KMS-11 (cell line): ENCODE measurements around the gene PPFIBP1.

ENCODE experiments used
- H2AFZ ChIP-seq: fragments of 200-600 bp; sonication (generic); 2 replicates; pipeline ENCODE4 v1.6.1; 2016; ENCODE audit warnings: antibody characterized with exemption, mixed run types, low read depth
- H3K27ac ChIP-seq: fragments of 200-600 bp; sonication (generic); 2 replicates; pipeline ENCODE4 v1.6.1; 2016; ENCODE audit warnings: mild to moderate bottlenecking, mixed run types
- H3K27me3 ChIP-seq: fragments of 200-600 bp; sonication (generic); 2 replicates; pipeline ENCODE4 v1.6.1; 2017; ENCODE audit warnings: mild to moderate bottlenecking, low read depth, mixed run types, moderate library complexity; ENCODE audit not compliant: insufficient read depth
- H3K36me3 ChIP-seq: fragments of 200-600 bp; sonication (generic); 2 replicates; pipeline ENCODE4 v1.6.1; 2017; ENCODE audit warnings: mild to moderate bottlenecking, mixed run types; ENCODE audit not compliant: insufficient read depth
- H3K4me1 ChIP-seq: fragments of 200-600 bp; sonication (generic); 2 replicates; pipeline ENCODE4 v1.6.1; 2016; ENCODE audit warnings: mild to moderate bottlenecking, low read depth, mixed run types; ENCODE audit not compliant: poor library complexity, severe bottlenecking
- H3K4me2 ChIP-seq: fragments of 200-600 bp; sonication (generic); 2 replicates; pipeline ENCODE4 v1.7.0; 2016; ENCODE audit warnings: mild to moderate bottlenecking, mixed run types
- H3K4me3 ChIP-seq: fragments of 200-600 bp; sonication (generic); IDR thresholded peaks from 2 replicates; pipeline ENCODE4 v1.6.1; 2017; ENCODE audit warnings: low read depth, low read length, mixed read lengths; ENCODE audit not compliant: insufficient read depth
- H3K79me2 ChIP-seq: fragments of 200-600 bp; sonication (generic); 2 replicates; pipeline ENCODE4 v1.6.1; 2016; ENCODE audit warnings: low read depth, mixed run types; ENCODE audit not compliant: insufficient read depth
- H3K9ac ChIP-seq: fragments of 200-600 bp; sonication (generic); 2 replicates; pipeline ENCODE4 v1.6.1; 2016; ENCODE audit warnings: mild to moderate bottlenecking, mixed run types
- H4K20me1 ChIP-seq: fragments of 200-600 bp; sonication (generic); 2 replicates; pipeline ENCODE4 v1.6.1; 2016; ENCODE audit warnings: mild to moderate bottlenecking, mixed run types; ENCODE audit not compliant: insufficient read depth
- TF ChIP-seq, protein P1 (sequence below): fragments of 200-600 bp; sonication (generic); conservative IDR thresholded peaks from 2 replicates; pipeline ENCODE4 v1.6.1; 2017; ENCODE audit warnings: low read depth, mild to moderate bottlenecking, antibody characterized with exemption, low read length, moderate library complexity, mixed read lengths

PPFIBP1 gene

DNA sequence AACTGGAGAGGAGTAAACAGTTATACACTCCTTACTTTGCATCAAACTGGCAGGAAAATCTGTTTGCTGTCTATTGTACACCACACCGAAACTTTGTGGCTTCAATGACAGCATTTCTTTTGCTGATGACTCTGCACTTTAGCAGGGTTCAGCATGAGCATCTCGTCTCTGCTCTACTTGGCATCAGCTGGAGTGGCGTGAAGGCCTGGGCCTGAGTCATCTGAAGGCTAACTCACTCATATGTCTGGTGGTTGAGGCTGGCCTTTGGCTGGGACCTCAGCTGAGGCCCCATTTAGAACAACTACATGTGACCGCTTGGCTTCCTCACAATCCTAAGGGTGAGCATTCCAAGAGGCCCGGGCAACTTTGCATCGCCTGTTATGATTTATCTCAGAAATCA, 143.5 kb downstream of the PPFIBP1 start:
- Histone ChIP-seq H2AFZ (peak overlapping the region; percentile 48; the same call in 1 of the 2 replicates), H3K4me2 (peak overlapping the region; percentile 74), H3K36me3 (no peaks in the 10 kb centered on the region), H3K9ac (peak overlapping the region; percentile 26), H4K20me1 (no peaks in the 10 kb centered on the region), H3K79me2 (no peaks in the 10 kb centered on the region), H3K27ac (peak overlapping the region; percentile 90), H3K4me3 (no peak overlapping the region), H3K27me3 (no peaks in the 10 kb centered on the region), H3K4me1 (peaks cover 41% of the 10 kb centered on the region)
- TF ChIP-seq, protein P1, sequence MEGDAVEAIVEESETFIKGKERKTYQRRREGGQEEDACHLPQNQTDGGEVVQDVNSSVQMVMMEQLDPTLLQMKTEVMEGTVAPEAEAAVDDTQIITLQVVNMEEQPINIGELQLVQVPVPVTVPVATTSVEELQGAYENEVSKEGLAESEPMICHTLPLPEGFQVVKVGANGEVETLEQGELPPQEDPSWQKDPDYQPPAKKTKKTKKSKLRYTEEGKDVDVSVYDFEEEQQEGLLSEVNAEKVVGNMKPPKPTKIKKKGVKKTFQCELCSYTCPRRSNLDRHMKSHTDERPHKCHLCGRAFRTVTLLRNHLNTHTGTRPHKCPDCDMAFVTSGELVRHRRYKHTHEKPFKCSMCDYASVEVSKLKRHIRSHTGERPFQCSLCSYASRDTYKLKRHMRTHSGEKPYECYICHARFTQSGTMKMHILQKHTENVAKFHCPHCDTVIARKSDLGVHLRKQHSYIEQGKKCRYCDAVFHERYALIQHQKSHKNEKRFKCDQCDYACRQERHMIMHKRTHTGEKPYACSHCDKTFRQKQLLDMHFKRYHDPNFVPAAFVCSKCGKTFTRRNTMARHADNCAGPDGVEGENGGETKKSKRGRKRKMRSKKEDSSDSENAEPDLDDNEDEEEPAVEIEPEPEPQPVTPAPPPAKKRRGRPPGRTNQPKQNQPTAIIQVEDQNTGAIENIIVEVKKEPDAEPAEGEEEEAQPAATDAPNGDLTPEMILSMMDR, result no peak

DNA sequence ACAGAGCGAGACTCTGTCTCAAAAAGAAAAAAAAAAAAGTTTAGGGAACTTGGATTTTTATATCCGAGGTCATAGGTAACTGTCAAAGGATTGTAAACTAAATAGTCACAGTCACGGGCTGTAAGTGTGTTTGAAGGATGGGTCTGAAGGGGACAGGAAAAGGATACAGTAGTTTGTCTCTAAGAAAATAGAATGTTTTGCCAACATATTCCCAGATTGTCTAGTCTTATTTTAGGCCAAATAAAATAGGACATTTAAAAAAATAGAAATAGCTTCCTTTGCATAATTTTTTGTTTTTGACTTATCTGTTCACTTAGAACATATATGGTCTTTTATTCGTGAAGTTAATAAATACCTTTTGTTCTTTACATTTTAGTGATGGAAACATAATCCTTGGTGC, 148.0 kb downstream of the PPFIBP1 start:
- no peaks in the 10 kb centered on the region for H4K20me1 ChIP-seq
- TF ChIP-seq, protein P1, result no peak
- no peaks in the 10 kb centered on the region for H3K36me3 ChIP-seq
- H3K4me3 ChIP-seq, result no peak overlapping the region
- H3K4me1 ChIP-seq, result peaks cover 23% of the 10 kb centered on the region
- no peak overlapping the region for H3K4me2 ChIP-seq
- no peak overlapping the region for H2AFZ ChIP-seq
- no peak overlapping the region for H3K27ac ChIP-seq
- no peaks in the 10 kb centered on the region for H3K79me2 ChIP-seq
- H3K9ac ChIP-seq, result no peak overlapping the region
- no peaks in the 10 kb centered on the region for H3K27me3 ChIP-seq

DNA sequence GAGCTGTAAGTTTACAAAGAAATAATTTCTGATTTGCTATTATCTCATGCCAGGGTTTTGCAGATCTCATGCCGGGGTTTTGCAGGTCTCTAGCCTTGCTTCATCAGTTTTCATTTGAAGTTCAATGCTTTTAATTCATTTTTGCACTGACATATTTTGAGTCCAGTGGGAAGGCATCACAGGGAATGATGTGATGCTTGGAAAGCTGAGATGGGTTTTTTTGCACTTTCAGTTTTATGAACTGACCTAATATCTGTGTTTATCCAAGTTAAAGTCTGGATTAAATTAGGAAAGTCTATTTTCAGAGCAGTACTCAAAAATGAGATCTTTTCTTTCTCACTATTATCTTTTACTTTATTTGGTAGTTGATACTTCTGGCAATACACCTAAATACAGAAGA, 148.6 kb downstream of the PPFIBP1 start:
- Histone ChIP-seq H3K79me2 (no peaks in the 10 kb centered on the region), H3K27me3 (no peaks in the 10 kb centered on the region), H3K36me3 (no peaks in the 10 kb centered on the region)

DNA sequence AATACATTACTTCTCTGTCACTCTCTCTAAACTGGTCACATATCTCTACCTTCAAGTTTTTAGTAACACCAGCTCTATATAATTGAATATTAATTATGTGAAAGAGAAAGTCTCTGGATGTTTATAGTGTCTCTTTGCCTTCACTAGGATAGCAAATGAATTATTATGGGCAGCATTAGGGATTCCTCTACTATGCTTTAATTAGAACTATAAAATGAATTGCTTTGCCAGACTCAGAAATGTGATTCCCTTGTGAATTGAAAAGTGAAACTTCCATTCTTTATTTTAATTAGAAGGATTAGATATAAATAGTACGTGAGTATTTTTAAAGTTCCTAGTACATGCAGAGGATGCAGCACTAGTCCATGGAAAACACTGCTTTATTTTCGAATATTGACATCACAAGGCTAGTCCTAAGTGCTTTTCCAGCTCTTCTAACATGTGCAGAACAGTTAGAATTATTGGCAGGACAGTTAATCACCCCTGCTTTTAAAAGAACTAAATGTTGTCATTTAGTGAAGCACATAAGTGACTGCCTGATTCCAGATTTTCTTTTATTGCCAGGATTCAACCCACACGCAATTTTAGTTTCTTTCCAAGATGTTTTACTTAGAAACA, 149.2 kb downstream of the PPFIBP1 start:
- H3K27me3 ChIP-seq, result no peaks in the 10 kb centered on the region
- no peaks in the 10 kb centered on the region for H3K79me2 ChIP-seq
- H3K4me2 ChIP-seq, result no peak overlapping the region
- no peak overlapping the region for H3K27ac ChIP-seq
- H3K4me1 ChIP-seq, result peaks cover 12% of the 10 kb centered on the region
- TF ChIP-seq, protein P1, result no peak
- no peak overlapping the region for H2AFZ ChIP-seq
- no peaks in the 10 kb centered on the region for H3K36me3 ChIP-seq
- no peaks in the 10 kb centered on the region for H4K20me1 ChIP-seq
- H3K4me3 ChIP-seq, result no peak overlapping the region
- no peak overlapping the region for H3K9ac ChIP-seq

More for the DNA sequence above, 148.6 kb downstream of the PPFIBP1 start:
- peaks cover 18% of the 10 kb centered on the region for H3K4me1 ChIP-seq
- H3K4me3 ChIP-seq, result no peak overlapping the region
- H3K27ac ChIP-seq, result no peak overlapping the region
- no peak overlapping the region for H3K9ac ChIP-seq
- no peak overlapping the region for H3K4me2 ChIP-seq
- TF ChIP-seq, protein P1, result no peak
- no peak overlapping the region for H2AFZ ChIP-seq
- H4K20me1 ChIP-seq, result no peaks in the 10 kb centered on the region
